OCI-LY1 (cell line): ENCODE results near the gene KLHL40.

ENCODE experiments used
- H2AFZ ChIP-seq: fragments of 200-600 bp; sonication (generic), shearing (Covaris generic); 2 replicates; pipeline ENCODE4 v1.6.0; 2014; ENCODE audit warnings: antibody characterized with exemption, mild to moderate bottlenecking, low read length
- H3F3A ChIP-seq: fragments of 200-600 bp; sonication (generic), shearing (Covaris generic); 2 replicates; pipeline ENCODE4 v1.6.0; 2014; ENCODE audit warnings: mild to moderate bottlenecking, antibody characterized with exemption, low read length, moderate library complexity; ENCODE audit not compliant: insufficient read depth
- H3K27ac ChIP-seq: fragments of 200-600 bp; sonication (generic); 2 replicates; pipeline ENCODE4 v1.5.1; 2014; ENCODE audit warnings: low read length, mixed run types, mild to moderate bottlenecking, low read depth; ENCODE audit not compliant: poor library complexity, severe bottlenecking
- H3K27me3 ChIP-seq: fragments of 200-600 bp; sonication (generic); 2 replicates; pipeline ENCODE4 v1.6.0; 2014; ENCODE audit warnings: antibody characterized with exemption, mild to moderate bottlenecking, low read length, moderate library complexity; ENCODE audit not compliant: insufficient read depth
- H3K36me3 ChIP-seq: fragments of 200-600 bp; sonication (generic); 2 replicates; pipeline ENCODE4 v1.6.1; 2014; ENCODE audit warnings: mild to moderate bottlenecking, antibody characterized with exemption, low read length, moderate library complexity, mixed read lengths; ENCODE audit not compliant: insufficient read depth
- H3K4me1 ChIP-seq: fragments of 200-600 bp; sonication (generic); 2 replicates; pipeline ENCODE4 v1.5.1; 2014; ENCODE audit warnings: mild to moderate bottlenecking, low read length, moderate library complexity; ENCODE audit not compliant: insufficient read depth, severe bottlenecking
- H3K4me2 ChIP-seq: fragments of 200-600 bp; sonication (generic), shearing (Covaris generic); 2 replicates; pipeline ENCODE4 v1.6.1; 2014; ENCODE audit warnings: low read length
- H3K4me3 ChIP-seq: fragments of 200-600 bp; sonication (generic); 2 replicates; pipeline ENCODE4 v1.5.1; 2014; ENCODE audit warnings: low read length, low read depth, mild to moderate bottlenecking, mixed read lengths; ENCODE audit not compliant: poor library complexity, severe bottlenecking
- H3K79me2 ChIP-seq: fragments of 200-600 bp; shearing (Covaris generic); 2 replicates; pipeline ENCODE4 v1.6.1; 2016; ENCODE audit warnings: mixed run types, low read length, mixed read lengths; ENCODE audit not compliant: insufficient read depth
- H3K9ac ChIP-seq: fragments of 200-600 bp; sonication (generic), shearing (Covaris generic); 2 replicates; pipeline ENCODE4 v1.6.1; 2014; ENCODE audit warnings: mild to moderate bottlenecking, low read length, mixed read lengths
- H3K9me2 ChIP-seq: fragments of 200-600 bp; sonication (generic), shearing (Covaris generic); 2 replicates; pipeline ENCODE4 v1.6.1; 2014; ENCODE audit warnings: low read depth, mild to moderate bottlenecking, low read length, mixed read lengths
- H3K9me3 ChIP-seq: fragments of 200-600 bp; shearing (Covaris generic); 2 replicates; pipeline ENCODE4 v1.6.1; 2014; ENCODE audit warnings: low read length, mixed read lengths
- H4K20me1 ChIP-seq: fragments of 200-600 bp; sonication (generic), shearing (Covaris generic); 2 replicates; pipeline ENCODE4 v1.6.0; 2016; ENCODE audit warnings: mild to moderate bottlenecking, low read length; ENCODE audit not compliant: insufficient read depth
- CTCF ChIP-seq: fragments of 200-600 bp; sonication (generic), shearing (Covaris generic); IDR thresholded peaks from 2 replicates; pipeline ENCODE4 v1.5.1; 2017; ENCODE audit warnings: mild to moderate bottlenecking, antibody characterized with exemption, low read length, moderate library complexity, mixed read lengths
- EZH2 ChIP-seq: fragments of 200-600 bp; sonication (generic), shearing (Covaris generic); IDR thresholded peaks from 2 replicates; pipeline ENCODE4 v1.8.0; 2017; ENCODE audit warnings: borderline replicate concordance, mixed run types, mild to moderate bottlenecking, antibody characterized with exemption, low read length, moderate library complexity, mixed read lengths

The KLHL40 gene

GRCh38 chr3:42733501-42734262, 48.3 kb downstream of the KLHL40 start:
- Histone ChIP-seq H3K9me3 (no peaks in the 10 kb centered on the region), H4K20me1 (no peaks in the 10 kb centered on the region), H3K27me3 (no peaks in the 10 kb centered on the region), H3K4me3 (no peak overlapping the region), H3F3A (no peaks in the 10 kb centered on the region), H3K27ac (no peak overlapping the region), H3K4me1 (no peaks in the 10 kb centered on the region), H3K9ac (no peak overlapping the region), H3K36me3 (no peaks in the 10 kb centered on the region), H3K9me2 (no peaks in the 10 kb centered on the region), H3K4me2 (no peak overlapping the region), H3K79me2 (no peaks in the 10 kb centered on the region), H2AFZ (no peak overlapping the region)
- no peak for TF ChIP-seq EZH2
- TF ChIP-seq CTCF, result no peak

DNA sequence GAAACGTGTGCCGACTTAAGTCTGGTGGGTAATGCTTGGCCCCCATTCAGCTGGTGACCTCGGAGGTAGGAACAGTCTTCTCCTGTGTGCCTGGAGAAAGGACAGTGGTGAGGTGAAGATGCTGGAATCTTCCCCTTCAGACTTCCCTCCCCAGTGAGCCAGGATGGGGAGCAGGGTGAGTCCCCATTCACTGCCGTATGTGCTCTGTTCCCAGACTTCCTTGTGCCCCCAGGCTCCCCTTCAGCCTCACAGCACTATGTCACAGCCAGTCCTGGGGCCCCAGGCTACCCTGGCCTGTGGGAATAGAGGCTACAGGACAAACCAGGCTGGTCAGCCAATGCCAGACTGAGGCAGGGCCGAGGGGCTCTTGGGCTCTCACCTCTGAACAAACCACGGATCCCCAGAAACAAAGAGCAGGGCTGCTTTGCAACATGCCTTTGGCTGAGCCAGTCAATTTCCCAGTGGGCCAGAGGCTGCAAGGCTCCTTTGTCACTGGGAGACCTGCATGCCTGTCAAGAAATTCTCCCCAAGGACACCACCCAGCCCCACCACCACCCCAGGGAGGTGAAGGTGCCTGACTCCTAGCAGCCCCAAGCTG, 49.0 kb downstream of the KLHL40 start:
- H4K20me1 ChIP-seq, result no peaks in the 10 kb centered on the region
- no peak overlapping the region for H3K4me3 ChIP-seq
- no peak overlapping the region for H3K27ac ChIP-seq
- H3K9me2 ChIP-seq, result no peaks in the 10 kb centered on the region
- no peak overlapping the region for H2AFZ ChIP-seq
- H3K36me3 ChIP-seq, result no peaks in the 10 kb centered on the region
- H3K27me3 ChIP-seq, result no peaks in the 10 kb centered on the region
- TF ChIP-seq EZH2 (no peak), CTCF (no peak)
- H3K4me2 ChIP-seq, result no peak overlapping the region
- H3K4me1 ChIP-seq, result no peaks in the 10 kb centered on the region
- no peaks in the 10 kb centered on the region for H3F3A ChIP-seq
- no peaks in the 10 kb centered on the region for H3K79me2 ChIP-seq
- no peaks in the 10 kb centered on the region for H3K9me3 ChIP-seq
- H3K9ac ChIP-seq, result no peak overlapping the region

- Histone ChIP-seq H3K9me3 (no peaks in the 10 kb centered on the region), H3K9ac (no peak overlapping the region), H3K27me3 (no peaks in the 10 kb centered on the region), H3F3A (no peaks in the 10 kb centered on the region), H3K27ac (no peak overlapping the region), H3K4me3 (no peak overlapping the region), H3K4me1 (no peaks in the 10 kb centered on the region), H2AFZ (no peak overlapping the region), H3K4me2 (no peak overlapping the region), H3K9me2 (no peaks in the 10 kb centered on the region), H4K20me1 (no peaks in the 10 kb centered on the region), H3K79me2 (no peaks in the 10 kb centered on the region), H3K36me3 (no peaks in the 10 kb centered on the region)
- TF ChIP-seq EZH2 (no peak), CTCF (no peak)
These were observed 49.7 kb downstream of the KLHL40 start for GRCh38 chr3:42735019-42735418.
